HG02981 (cell line): ENCODE measurements around the gene VAV3.

Source experiments
- ATAC-seq: cut with Tn5 transposase; IDR thresholded peaks from one replicate; pipeline ENCODE4 v1.9.1; 2021; ENCODE audit warnings: mild to moderate bottlenecking, moderate library complexity; ENCODE audit not compliant: unreplicated experiment

The VAV3 gene

DNA sequence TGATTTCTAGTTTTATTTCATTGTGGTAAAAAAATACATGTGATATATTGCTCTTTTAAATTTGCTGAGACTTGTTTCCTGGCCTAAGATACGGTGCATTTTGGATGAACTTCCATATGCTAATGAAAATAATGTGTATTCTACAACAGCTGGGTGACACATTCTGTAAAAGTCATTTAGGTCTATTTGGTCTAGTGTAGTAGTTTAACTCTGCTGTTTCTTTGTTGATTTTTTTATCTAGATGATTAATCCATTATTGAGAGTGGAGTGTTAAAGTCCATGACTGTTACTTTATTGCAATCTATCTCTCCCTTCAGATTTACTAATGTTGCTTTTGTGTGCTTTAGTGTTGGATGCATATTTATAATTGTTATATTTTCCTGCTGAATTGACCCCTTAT is 161.4 kb downstream of the VAV3 start:
- no peak for ATAC-seq

DNA sequence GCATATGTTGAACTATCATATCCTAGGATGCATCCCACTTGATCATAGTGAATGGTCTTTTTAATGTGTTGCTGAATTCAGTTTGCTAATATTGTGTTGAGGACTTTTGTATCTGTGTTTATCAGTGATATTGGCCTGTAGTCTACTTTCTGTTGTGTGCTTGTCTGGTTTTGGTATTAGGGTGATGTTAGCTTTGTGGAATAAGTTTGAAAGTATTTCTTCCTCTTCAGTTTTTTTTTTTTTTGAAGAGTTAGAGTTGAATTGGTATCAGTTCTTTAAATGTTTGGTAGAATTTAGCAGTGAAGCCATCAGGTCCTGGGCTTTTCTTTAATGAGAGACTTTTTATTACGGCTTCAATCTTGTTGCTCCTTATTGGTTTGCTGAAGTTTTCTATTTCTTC is 162.3 kb downstream of the VAV3 start:
- ATAC-seq = no peak

GRCh38 chr1:107795994-107796393 is 169.0 kb downstream of the VAV3 start:
- no peak for ATAC-seq

- no peak for ATAC-seq
These were observed 169.5 kb downstream of the VAV3 start for GRCh38 chr1:107795441-107795840.

DNA sequence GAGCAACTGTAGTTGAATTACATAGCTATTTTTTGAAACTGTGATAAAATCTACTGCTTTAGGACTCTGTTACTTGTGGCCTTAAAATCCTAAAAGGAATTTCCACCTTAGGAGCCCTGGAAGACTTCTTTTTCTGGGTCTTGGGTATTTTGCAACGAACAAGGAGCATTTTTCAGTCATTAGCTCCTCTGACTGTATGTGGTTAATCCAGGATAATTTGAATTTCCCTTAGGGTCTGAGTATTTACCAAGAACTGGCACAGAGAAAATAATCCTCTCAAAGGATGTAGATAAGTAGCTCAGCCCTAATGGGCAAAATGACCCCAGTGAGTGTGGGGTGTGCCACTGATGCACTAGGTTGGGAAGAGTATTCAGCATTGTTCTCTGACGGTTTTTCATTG is 170.4 kb downstream of the VAV3 start:
- ATAC-seq = no peak

DNA sequence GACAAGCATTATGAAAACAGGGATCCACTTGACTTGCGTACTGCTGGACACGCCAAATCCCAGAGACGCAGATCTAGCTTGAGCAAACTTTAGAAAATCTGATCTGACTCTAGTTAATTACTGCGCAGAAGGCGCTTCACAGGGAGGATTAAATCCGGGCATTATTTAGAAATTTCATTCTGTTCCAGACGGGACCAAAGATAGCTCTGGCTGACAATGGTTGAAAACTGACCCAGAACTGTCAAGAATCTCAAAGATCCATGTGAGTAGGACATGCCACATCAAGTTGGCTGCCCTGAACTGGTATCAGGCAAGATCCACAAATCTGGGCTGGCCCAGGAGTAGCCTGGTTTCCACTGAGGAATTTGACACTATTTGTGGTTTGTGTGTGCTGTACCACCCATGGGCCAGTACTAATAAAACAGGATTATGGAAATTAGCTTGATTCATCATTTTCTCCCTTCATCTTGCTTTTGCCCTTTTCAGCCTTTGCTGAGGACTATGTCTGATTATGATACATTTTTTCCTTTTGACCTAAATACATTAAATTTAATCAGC is 171.0 kb downstream of the VAV3 start:
- ATAC-seq = no peak

GRCh38 chr1:107791348-107791747 is 173.6 kb downstream of the VAV3 start:
- ATAC-seq = no peak

- ATAC-seq = no peak
These were observed 175.0 kb downstream of the VAV3 start for GRCh38 chr1:107789817-107790524.

DNA sequence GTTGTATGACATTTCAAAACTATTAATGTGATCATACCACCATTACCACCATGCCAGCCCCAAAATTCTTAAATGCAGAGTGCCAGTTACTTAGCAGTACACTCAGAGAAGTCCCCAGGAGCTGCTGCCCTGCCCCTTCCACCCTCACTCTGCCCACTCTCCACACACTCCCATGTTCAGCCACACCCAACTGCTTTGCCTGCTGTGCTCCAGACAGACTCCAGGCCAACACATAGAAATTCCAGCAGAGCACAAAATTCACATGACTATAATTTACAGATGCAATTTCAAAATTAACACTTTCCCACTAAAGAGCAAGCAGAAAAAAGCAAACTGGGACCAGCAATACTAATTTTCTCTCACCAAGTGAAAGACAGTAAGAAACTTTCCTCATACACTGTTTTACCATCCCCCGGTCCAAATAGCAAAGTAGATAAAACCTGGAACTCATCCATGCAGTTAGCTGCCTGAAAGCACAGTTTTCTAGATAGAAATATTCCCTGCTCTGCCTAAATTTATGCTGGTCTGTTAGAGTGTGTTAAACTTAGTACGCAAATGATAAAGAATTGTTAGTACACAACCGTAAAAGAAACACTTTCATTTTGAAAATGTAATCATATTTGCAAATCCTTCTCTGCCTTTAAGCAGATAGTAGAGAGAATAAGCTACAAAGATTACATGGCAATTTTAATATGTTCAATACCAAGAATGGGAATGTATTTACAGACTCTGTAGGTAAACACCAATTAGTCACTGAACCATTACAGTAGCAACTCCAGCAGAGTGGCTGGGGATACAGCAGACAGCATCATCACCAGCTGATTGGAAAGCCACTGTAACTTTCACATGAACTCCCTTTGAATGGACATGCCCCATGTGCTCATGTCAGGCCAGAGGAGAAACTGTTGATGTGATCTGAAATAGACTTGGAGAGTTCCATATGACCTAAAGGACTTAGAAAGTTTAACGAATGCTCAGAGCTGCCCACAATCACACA is 176.5 kb downstream of the VAV3 start:
- ATAC-seq = no peak

- ATAC-seq = no peak
These were observed 177.7 kb downstream of the VAV3 start for GRCh38 chr1:107787299-107787698.

- ATAC-seq = no peak
These were observed 178.7 kb downstream of the VAV3 start for GRCh38 chr1:107786203-107786845.

DNA sequence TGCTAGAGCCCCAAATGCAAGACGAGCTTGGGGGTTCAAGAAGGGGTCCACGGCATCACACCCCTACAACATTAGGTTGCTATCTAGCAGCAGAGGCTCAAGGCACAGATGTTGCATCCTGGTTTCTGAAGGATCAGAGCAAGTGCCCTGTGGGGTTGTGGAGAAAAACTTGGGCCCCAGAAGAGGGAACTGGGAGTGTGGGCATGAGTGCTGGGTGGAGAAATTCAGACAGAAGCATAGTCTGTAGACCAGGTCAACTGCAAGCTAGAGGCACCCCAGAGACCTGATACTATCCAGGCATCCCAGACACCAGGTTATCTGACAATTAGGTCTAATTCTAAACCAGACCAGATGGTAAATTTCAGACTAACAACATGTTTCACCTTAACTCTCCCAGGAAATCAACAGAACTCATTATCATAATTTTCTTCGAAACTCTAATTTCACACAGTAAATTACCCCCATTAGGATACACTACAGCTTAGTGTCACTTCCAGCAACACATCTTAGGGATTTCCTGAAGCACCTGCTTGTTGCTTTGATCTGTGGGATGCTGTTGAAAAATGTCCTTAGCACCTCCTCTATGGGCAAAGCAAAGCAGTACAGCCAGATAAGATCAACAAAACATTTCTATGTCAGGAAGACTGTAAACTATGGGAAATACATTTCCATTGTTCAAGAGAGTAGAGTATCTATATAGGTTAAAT is 179.3 kb downstream of the VAV3 start:
- ATAC-seq = no peak

DNA sequence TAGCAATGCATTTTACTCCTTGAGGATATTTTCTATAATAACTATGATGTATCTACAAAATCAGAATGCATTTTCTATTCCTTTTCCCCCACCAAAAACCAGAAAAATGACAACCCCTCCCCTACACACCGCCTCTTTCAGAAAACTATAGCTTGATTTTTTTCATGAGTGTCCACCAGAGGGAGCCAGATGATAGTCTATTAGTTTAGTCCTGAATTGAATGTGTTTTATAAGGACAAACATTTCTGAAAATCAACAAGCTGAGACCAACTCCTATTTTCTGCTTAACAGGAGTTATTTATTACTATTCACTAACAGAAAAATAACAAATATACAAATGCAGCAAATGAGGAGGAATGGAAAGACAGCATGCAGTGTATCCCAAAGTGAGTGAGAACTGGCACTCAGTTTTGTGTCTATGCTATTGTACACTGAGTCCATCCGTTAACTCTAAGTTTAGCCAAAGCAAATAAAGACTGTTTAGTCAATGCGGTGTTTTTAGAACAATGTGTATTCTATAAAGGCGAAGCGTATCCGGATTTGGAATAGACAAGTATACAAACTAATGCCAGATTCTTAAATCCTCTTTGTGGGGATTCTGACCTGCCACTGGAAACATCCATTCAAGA is 182.6 kb downstream of the VAV3 start:
- ATAC-seq = no peak

- ATAC-seq = no peak
These were observed 183.7 kb downstream of the VAV3 start for GRCh38 chr1:107781245-107781644.

DNA sequence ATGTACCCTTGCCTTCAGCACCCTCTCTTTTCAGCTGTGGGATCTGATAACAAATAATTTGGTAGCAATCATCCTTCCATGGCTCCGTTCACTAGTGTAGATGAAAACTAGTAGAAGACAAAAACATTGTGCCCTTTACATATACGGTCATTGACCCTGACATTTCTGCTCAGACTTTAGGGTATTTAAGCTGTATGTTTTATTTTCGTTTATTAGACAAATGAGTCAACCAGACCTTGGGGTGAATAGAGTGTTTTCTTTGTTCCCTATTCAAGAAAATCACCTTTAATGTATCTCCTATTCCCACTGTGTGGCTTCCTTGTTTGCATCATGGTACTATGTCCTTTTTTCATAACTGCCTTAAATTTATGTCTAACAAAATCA is 187.3 kb downstream of the VAV3 start:
- ATAC-seq = peak; percentile 14

DNA sequence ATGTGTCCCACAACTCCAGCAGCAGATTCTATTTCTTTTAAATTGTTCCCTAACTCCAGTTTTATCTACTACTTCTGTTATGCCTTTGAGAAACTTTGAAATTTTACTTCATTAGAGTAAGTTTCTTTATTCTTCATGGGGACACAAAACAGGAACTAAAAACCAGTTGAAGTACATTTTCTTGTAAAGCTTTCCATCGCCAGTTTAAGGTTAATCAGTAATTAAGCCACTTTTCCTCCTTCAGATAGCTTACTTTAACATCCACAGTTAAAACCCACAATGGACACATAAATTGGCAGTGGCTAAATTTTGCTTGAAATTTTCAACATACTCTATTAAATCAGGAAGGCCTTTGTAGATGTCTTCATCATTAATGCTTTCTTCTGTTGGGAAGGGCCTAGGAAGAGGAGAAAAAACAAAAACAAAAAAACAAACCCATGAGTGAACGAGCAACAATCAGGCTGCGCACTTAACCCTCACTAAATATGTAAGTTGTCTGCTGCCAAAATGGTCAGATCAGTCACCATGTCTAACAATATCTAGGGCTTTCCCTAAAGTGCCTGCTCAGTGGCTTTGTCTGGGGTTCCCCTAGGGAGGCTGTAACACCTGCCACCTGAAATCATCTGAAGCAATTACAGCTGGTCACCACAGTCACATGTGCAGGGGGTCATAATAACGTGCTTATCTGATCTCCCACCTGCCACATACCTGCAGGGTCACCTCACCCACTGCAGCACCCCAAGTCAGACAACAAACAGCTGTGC is 187.9 kb downstream of the VAV3 start:
- peak; percentile 87 for ATAC-seq

DNA sequence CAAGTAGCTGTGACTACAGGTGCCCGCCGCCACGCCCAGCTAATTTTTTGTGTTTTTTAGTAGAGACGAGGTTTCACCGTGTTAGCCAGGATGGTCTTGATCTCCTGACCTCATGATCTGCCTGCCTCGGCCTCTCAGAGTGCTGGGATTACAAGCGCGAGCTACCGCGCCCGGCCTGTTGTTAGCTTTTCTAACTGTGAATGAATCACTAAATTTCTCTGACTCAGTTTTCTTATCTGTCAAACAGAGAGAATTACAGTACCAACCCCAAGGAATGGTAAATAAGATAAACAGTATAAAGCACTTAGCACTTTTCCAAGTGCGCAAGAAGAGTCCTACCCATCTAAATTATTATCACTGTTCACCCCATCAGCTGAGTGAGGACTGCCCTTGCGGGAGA is 193.6 kb downstream of the VAV3 start:
- ATAC-seq = no peak

- no peak for ATAC-seq
These were observed 197.8 kb downstream of the VAV3 start for GRCh38 chr1:107767156-107767582.

DNA sequence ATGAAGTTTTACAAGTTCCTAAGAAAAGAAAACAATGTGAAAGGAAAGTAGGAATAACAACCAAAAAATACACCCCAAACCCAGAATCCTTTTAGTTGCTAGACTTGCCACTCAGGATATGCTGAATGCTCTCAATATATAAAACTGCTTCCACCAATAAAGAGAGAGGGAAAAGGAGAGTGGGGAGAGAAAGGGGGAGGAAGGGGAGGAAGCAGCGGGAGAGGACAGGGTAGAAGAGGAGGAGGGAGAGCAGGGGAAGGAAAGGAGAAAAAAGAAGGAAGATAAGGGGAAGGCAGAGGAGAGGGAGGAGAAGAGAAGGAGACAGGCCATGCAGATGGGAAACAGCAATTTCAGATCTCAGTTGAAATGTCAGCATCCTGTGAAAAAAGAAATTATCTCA is 198.4 kb downstream of the VAV3 start:
- ATAC-seq = no peak
